HK-2 (cell line): Measurements from ENCODE around the gene SYS1.
A peak's percentile ranks its signal among the peaks of the same experiment; 100 is the strongest.

ENCODE experiments used
- DNase-seq: peaks from one replicate; pipeline ENCODE4 v3.0.0-alpha.2; 2018; ENCODE audit not compliant: unreplicated experiment

The SYS1 gene

GRCh38 chr20:45362804-45363610 lies at the start of gene SYS1:
Gene SYS1, plus strand, starts transcription at chr20:45363156. Its CDS starts 376 bp downstream, at chr20:45363532.
- DNase-seq = peak; percentile 100

DNA sequence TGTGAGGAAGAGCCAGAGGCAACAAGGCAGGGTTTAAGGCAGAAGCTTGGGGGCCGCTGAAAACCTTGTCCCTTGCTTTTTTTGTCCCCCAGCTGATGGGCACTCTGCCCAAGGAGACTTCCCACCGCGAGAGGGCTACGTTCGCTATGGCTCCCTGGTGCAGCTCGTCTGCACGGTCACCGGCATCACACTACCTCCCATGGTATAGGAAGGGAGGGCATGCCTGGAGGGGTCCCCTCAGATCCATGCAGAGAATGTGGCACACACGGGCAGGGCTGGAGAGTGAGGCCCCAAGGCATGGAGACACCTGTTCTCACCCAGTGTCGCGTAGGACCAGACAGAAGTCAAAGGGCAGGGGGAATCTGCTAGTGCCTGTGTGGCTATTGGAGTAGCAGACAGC lies 49.0 kb upstream of the SYS1 start:
- DNase-seq = no peak

DNA sequence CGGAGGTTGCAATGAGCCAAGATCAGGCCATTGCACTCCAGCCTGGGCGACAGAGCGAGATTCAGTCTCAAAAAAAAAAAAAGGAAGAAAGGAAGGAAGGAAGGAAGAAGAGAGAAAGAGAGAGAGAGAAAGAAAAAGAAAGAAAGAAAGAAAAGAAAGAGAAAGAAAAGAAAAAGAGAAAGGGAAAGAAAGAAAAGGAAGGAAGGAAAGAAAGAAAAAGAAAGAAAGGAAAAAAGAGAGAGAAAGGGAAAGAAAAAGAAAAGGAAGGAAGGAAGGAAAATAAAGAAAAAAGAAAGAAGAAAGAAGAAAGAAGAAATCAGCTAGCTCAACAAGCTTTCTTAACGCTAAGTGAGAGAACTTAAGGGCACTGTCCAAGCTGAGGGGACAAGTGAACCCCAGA lies 47.3 kb upstream of the SYS1 start:
- DNase-seq = no peak

- DNase-seq = no peak
Observed at GRCh38 chr20:45316150-45317080, 46.5 kb upstream of the SYS1 start.

DNA sequence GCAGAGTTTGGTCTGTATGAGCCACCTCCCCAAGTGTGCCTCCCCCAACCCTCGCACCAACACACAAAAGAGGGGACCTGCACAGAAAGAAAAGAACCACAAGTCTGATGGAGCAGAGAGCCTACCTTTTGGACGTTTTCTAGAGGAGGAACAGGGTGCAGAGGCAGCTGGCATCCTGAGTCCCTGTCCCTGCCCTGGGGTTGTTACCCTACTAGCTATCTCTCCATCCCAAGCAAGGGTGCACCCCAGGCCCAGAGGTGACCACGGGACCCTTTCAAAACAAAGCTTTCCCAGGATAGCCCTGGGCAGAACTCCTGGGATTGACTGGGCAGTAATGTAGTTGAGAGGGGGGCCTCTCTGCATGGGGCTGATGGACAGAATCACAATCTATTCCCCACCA lies 45.1 kb upstream of the SYS1 start:
- DNase-seq = no peak

GRCh38 chr20:45318386-45318939 lies 44.5 kb upstream of the SYS1 start:
- DNase-seq = no peak

GRCh38 chr20:45318948-45319347 lies 44.0 kb upstream of the SYS1 start:
- no peak for DNase-seq

- DNase-seq = no peak
Observed at GRCh38 chr20:45320948-45321595, 41.9 kb upstream of the SYS1 start.

- no peak for DNase-seq
Observed at GRCh38 chr20:45322952-45323383, 40.0 kb upstream of the SYS1 start.

DNA sequence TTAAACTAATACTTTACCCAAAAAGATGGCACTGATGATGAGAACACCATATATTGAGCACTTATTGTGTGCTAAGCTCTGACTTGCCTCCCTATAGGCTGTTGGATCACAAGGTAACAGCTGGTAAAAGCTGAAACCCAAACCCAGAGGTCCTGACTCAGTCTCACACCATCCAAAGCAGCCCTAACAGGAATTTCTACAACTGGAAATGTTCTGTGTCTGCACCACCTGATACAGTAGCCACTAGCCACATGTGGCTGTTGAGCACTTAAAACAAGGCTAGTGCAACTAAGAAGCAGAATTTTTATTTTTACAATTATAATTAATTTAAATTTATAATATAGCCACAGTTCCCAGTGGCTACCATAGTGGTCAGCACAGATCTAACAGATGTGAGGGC lies 39.2 kb upstream of the SYS1 start:
- DNase-seq = no peak

GRCh38 chr20:45325371-45325770 lies 37.6 kb upstream of the SYS1 start:
- no peak for DNase-seq

DNA sequence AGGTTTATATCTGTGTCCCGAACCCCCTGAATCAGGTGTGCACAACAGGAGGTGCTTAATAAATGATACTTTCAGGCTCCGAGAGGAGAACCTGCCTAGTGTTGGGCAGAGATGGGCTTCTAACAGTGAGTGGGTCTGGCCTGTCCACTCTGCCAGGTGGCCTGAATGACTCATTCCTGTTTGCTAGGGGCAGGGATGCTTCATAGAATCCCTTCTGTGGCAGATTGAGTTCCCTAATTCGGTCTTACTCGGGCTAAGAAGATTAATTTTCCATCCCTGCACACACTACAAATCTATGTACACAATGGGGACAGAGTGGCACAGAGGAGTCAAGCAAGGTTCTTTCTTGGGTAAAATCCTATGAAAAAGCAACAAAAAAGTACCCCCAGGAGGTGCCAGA lies 34.5 kb upstream of the SYS1 start:
- DNase-seq = no peak

DNA sequence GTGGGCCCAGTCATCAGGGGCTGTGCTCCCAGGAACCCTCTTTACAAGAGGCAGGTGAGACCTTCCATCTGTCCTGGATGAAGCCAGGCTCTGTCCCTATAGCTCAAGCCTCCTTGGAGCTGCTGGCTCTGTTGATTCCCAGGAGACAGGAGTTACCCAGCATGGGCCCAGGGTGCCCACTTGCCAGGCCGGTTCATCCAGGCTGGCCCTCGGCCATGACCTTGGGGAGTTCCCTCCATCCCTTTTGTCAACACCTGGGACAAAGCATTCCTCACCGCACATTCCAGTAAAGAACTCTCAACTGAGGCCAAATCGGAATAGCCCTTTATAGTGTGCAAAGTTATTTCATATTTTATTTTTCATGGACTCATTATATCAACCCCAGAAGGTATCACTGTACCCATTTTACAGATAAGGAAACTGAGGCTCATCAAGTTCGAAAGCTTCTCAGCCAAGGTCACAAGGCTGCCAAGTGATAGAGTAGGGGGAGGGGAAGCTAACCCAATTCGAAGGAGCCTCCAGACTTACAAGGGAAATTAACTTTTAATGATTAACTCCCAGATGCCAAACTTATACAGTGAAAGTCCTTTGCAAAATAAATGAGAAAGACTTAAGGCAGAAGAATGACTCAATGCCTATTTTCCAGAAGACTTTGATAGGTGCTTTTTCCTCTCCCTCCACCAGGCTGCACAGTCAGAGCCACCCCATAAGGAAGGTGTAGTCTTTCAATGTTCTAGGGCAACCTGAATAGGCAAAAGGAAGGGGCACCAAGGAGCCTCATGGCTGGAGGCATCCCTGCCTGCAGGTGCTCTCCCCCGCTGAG lies 33.2 kb upstream of the SYS1 start:
- no peak for DNase-seq

DNA sequence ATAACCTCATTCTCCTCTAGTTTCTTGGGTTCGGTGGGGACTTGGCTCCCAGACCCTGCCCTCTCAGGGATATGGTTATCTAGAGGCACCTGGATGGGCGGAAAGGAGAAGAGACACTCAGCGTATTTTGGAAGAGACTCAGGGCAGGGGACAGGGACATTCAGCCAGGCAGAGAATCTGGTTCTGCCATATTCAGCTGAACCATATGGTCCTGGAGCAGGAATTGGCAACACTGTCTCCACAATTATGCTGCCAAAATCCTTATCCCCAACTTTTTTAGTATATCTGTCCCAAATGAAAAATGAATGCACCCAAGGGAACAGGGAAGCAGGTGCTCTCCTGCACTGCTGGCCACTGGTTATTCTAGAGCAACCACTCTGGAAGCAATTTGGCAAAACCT lies 32.5 kb upstream of the SYS1 start:
- no peak for DNase-seq

DNA sequence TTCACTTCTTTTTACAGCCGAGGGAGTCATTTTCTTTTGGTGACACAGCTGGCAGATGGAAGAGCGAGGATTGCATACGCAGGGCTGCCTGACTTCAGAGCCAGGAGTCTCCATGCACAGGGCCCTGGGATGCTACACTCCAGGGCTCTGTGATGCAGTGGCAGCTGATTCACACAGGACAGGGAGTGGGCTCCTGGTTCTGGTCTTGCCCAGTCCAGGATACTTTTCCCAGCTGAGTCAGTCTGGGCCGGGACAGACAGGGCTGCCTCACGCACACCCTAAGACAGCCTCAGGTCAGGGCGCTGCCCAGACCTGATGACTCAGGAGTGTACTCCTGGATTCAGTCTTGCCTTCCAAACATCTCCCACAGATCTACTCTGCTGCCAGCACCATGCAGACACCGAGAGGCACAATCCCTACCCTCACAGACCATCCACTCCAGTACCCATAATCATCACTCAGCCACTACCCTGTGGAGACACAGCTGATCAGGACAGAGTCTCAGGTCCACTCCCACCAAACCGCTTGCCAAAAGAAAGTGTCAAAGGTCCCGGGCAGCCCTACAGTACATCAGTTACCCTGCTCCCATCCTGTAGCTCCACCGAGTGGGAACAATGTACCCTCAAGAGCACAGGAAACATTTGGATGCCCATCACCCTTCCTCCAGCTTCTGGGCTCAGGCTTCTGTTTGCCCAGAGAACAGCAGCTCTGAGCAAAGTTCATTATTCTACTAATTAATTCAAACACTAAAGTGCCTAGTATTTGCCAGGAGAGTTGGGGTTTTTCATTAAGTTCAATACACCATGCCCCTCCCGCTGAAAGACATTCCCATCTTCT lies 26.2 kb upstream of the SYS1 start:
- peak; percentile 80 for DNase-seq

- peak; percentile 93 for DNase-seq
Observed at GRCh38 chr20:45337367-45338120, 25.4 kb upstream of the SYS1 start.

DNA sequence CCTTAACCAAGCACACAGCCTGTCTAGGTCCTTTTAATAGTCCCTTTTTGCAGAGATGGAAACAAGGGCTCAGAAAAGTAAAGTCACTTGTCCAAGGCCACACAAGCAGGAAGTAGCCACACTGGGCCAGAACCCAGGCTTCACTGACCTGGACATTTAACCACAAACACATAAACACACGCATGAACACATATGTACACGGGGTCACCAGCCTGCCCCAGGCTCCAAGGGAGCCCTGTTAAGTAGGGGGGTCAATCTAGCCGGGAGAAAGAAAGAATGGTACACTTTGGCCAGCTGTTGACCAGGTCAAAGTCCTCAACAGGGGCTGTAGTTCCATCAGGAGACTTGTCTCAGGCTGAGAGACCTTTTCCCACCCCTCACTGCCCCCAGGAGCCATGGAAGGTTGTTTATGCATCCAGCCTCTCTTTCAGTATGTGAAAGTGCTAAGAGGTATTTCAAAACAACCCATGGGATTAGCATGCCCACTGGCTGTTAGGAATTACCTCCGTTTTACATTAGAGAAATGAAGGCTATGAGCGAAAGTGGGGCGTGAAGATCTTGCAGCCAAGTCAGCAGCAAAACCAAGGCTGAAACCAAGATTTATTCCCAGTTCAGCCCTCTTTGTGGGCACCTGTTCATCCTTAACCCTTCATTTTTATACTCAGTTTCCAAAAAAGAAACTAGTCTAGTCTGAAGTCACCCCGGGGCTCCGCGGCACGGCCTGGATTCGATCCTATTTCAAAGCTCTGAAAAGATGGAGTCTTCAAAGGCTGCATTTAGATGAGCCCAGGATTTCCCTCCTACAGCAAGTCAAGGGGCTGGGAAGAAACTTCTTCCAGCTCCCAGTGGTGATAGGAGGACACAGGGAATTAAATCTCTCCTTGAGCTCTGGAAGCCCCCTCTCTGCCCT lies 24.6 kb upstream of the SYS1 start:
- DNase-seq = no peak

GRCh38 chr20:45339084-45339483 lies 23.9 kb upstream of the SYS1 start:
- DNase-seq = no peak
